Measurements from ENCODE around the gene ISG20. TPM values are rescaled to one million over a fixed set of nuclear protein-coding genes. Genes with fewer than 3 reads are reported as not detected.

ISG20 gene
- total RNA-seq, 4 donors from 2014 or later = 50.3 to 90.0 (median 70.6) TPM

DNA sequence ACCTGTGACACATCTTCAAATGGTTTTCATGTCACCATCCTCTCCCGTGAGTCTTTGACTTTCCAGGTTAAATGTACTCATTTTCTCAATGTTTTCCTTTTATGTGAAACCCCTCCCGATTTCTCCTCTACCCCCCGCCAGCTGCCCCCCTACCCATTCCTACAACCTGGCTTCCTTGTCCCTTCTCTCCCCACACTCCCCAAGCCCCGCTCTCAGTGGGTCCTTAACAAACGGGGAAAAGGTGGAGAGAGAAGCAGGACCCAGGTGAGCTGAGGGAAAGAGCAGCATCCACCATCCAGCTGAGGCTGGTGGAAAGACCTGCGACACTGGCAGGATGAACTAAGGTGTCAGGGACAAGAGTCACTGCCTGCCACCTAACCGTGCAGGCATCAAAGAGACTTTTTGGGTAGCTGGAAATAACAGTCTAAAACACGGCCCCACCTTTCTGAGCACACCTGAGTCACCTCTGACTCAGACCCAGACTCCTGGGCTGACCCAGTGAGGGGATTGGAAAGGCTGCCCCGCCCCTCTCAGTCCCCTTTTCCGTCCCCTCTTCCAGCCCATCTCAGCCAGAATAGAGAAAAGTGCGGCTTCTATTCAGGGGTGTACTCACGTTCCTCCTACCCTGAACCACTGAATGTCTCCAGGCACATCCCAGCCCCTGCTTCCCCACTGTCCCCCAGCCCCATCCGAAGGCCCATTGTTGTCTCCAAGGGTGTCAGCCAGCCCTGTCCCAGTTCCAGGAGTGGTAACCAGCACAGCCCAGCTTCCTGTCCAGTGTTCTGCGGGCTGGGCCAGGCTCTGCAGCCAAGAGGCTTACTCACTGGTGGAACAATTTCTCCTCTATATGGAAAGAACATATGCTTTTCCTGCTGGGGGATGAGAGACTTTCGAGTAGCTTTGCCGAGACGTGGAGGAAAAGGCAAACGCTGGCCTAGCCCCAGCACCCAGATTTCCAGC lies 20.4 kb downstream of the ISG20 start:
- no peak for DNase-seq
- H3K27me3 ChIP-seq = no peaks in the 10 kb centered on the region
- H3K4me1 ChIP-seq = peaks cover 0 to 6% (median 2%) of the 10 kb centered on the region in 4 donors
- no peak overlapping the region for H3K4me3 ChIP-seq
- TF ChIP-seq POLR2A (IDR thresholded peaks at IDR 0.05) = no peak
- TF ChIP-seq, protein P1, sequence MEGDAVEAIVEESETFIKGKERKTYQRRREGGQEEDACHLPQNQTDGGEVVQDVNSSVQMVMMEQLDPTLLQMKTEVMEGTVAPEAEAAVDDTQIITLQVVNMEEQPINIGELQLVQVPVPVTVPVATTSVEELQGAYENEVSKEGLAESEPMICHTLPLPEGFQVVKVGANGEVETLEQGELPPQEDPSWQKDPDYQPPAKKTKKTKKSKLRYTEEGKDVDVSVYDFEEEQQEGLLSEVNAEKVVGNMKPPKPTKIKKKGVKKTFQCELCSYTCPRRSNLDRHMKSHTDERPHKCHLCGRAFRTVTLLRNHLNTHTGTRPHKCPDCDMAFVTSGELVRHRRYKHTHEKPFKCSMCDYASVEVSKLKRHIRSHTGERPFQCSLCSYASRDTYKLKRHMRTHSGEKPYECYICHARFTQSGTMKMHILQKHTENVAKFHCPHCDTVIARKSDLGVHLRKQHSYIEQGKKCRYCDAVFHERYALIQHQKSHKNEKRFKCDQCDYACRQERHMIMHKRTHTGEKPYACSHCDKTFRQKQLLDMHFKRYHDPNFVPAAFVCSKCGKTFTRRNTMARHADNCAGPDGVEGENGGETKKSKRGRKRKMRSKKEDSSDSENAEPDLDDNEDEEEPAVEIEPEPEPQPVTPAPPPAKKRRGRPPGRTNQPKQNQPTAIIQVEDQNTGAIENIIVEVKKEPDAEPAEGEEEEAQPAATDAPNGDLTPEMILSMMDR (IDR thresholded peaks at IDR 0.05) = no peak
- H3K36me3 ChIP-seq = no peaks in the 10 kb centered on the region
- no peaks in the 10 kb centered on the region for H3K9me3 ChIP-seq
- H3K27ac ChIP-seq = peak overlapping the region in 1 of 4 donors; percentile 79

GRCh38 chr15:88661041-88661700 lies 22.4 kb downstream of the ISG20 start:
- no peak overlapping the region for H3K27ac ChIP-seq
- no peak for TF ChIP-seq POLR2A (IDR thresholded peaks at IDR 0.05)
- TF ChIP-seq, protein P1 (IDR thresholded peaks at IDR 0.05) = no peak
- DNase-seq = no peak
- no peaks in the 10 kb centered on the region for H3K9me3 ChIP-seq
- no peak overlapping the region for H3K4me3 ChIP-seq
- peaks cover 0 to 6% (median 2%) of the 10 kb centered on the region in 4 donors for H3K4me1 ChIP-seq
- H3K36me3 ChIP-seq = no peaks in the 10 kb centered on the region
- H3K27me3 ChIP-seq = no peaks in the 10 kb centered on the region

GRCh38 chr15:88661761-88662556 lies 23.1 kb downstream of the ISG20 start:
- no peak for DNase-seq
- peaks cover 0 to 6% (median 2%) of the 10 kb centered on the region in 4 donors for H3K4me1 ChIP-seq
- no peak for TF ChIP-seq POLR2A (IDR thresholded peaks at IDR 0.05)
- TF ChIP-seq, protein P1 (IDR thresholded peaks at IDR 0.05) = no peak
- no peak overlapping the region for H3K4me3 ChIP-seq
- no peaks in the 10 kb centered on the region for H3K27me3 ChIP-seq
- no peaks in the 10 kb centered on the region for H3K9me3 ChIP-seq
- no peaks in the 10 kb centered on the region for H3K36me3 ChIP-seq
- H3K27ac ChIP-seq = no peak overlapping the region

DNA sequence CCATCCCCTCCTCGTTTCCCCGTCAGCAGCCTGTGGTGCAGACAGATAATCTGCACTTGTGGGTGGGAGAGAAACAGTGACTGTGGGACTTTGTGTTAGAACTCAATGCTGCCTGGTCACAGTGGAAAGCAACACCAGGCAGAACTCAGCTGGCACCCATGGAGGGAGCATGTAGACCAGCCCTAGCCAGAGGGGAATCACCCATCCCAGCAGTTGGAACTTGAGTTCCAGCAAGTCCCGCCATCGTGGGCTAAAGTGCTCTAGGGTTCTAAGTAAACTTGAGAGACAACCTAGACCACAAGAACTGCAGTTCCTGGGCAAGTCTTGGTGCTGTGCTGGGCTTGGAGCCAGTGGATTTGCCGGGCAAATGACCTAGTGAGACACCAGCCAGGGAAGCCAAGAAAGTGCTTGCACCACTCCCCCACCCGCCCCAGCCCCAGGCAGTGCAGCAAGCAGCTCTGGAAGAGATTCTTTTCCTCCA lies 24.4 kb downstream of the ISG20 start:
- no peaks in the 10 kb centered on the region for H3K36me3 ChIP-seq
- no peak overlapping the region for H3K4me3 ChIP-seq
- no peaks in the 10 kb centered on the region for H3K4me1 ChIP-seq
- no peak for DNase-seq
- no peaks in the 10 kb centered on the region for H3K9me3 ChIP-seq
- TF ChIP-seq POLR2A (IDR thresholded peaks at IDR 0.05) = no peak
- TF ChIP-seq, protein P1 (IDR thresholded peaks at IDR 0.05) = no peak
- no peaks in the 10 kb centered on the region for H3K27me3 ChIP-seq
- H3K27ac ChIP-seq = no peak overlapping the region

- H3K27me3 ChIP-seq = no peaks in the 10 kb centered on the region
- TF ChIP-seq, protein P1 (IDR thresholded peaks at IDR 0.05) = peak; percentile 14 to 67 (median 46)
- no peak for TF ChIP-seq POLR2A (IDR thresholded peaks at IDR 0.05)
- no peaks in the 10 kb centered on the region for H3K4me1 ChIP-seq
- no peak overlapping the region for H3K4me3 ChIP-seq
- peak in 2 of 3 donors; percentile 56 to 76 for DNase-seq
- no peaks in the 10 kb centered on the region for H3K9me3 ChIP-seq
- H3K27ac ChIP-seq = no peak overlapping the region
- H3K36me3 ChIP-seq = no peaks in the 10 kb centered on the region
Observed at GRCh38 chr15:88664151-88664778, 25.4 kb downstream of the ISG20 start.
